GM12801 (cell line): Measurements from ENCODE around the gene DCAF10.

ENCODE experiments used
- CTCF ChIP-seq: IDR thresholded peaks from one replicate; pipeline ENCODE4 v1.5.1; 2011; ENCODE audit warnings: control low read depth; ENCODE audit not compliant: insufficient read length; ENCODE audit errors: extremely low read depth

Gene DCAF10

GRCh38 chr9:37889536-37889935 is 88.9 kb downstream of the DCAF10 start:
- no peak for TF ChIP-seq CTCF

GRCh38 chr9:37892063-37892462 is 91.5 kb downstream of the DCAF10 start:
- no peak for TF ChIP-seq CTCF

GRCh38 chr9:37897665-37898064 is 97.1 kb downstream of the DCAF10 start:
- no peak for TF ChIP-seq CTCF

- TF ChIP-seq CTCF, result no peak
These were observed 98.4 kb downstream of the DCAF10 start for GRCh38 chr9:37899041-37899440.

GRCh38 chr9:37902131-37902530 is 101.5 kb downstream of the DCAF10 start:
- no peak for TF ChIP-seq CTCF

GRCh38 chr9:37902796-37903646 is 102.4 kb downstream of the DCAF10 start:
- no peak for TF ChIP-seq CTCF

- peak; percentile 62 for TF ChIP-seq CTCF
These were observed 103.2 kb downstream of the DCAF10 start, which contains the start of gene SLC25A51 for GRCh38 chr9:37903647-37904444. Gene SLC25A51, minus strand, starts transcription at chr9:37904127. Its CDS starts 15,577 bp downstream, at chr9:37888550.
